GM10847 (cell line): Measurements from ENCODE around the gene CD28.

ENCODE experiments used
- POLR2A ChIP-seq: IDR thresholded peaks from 2 replicates; pipeline ENCODE4 v1.6.1; 2011; ENCODE audit not compliant: insufficient read length; ENCODE audit errors: extremely low read depth

Gene CD28

GRCh38 chr2:203683421-203683820, 23.0 kb upstream of the CD28 start:
- TF ChIP-seq POLR2A, result no peak

- no peak for TF ChIP-seq POLR2A
Measured at GRCh38 chr2:203683932-203684556, 22.4 kb upstream of the CD28 start.

GRCh38 chr2:203685081-203685621, 21.3 kb upstream of the CD28 start:
- no peak for TF ChIP-seq POLR2A

GRCh38 chr2:203685789-203686420, 20.5 kb upstream of the CD28 start:
- TF ChIP-seq POLR2A, result no peak

- TF ChIP-seq POLR2A, result no peak
Measured at GRCh38 chr2:203687165-203687564, 19.3 kb upstream of the CD28 start.

- TF ChIP-seq POLR2A, result no peak
Measured at GRCh38 chr2:203688798-203689197, 17.6 kb upstream of the CD28 start.

GRCh38 chr2:203689426-203690116, 16.9 kb upstream of the CD28 start:
- TF ChIP-seq POLR2A, result no peak

GRCh38 chr2:203690117-203690431, 16.4 kb upstream of the CD28 start:
- no peak for TF ChIP-seq POLR2A

GRCh38 chr2:203690441-203691047, 15.9 kb upstream of the CD28 start:
- TF ChIP-seq POLR2A, result no peak

- no peak for TF ChIP-seq POLR2A
Measured at GRCh38 chr2:203691149-203691548, 15.3 kb upstream of the CD28 start.

- TF ChIP-seq POLR2A, result no peak
Measured at GRCh38 chr2:203692031-203692710, 14.3 kb upstream of the CD28 start.

GRCh38 chr2:203693242-203693879, 13.1 kb upstream of the CD28 start:
- TF ChIP-seq POLR2A, result no peak

- TF ChIP-seq POLR2A, result no peak
Measured at GRCh38 chr2:203694191-203694590, 12.2 kb upstream of the CD28 start.

- no peak for TF ChIP-seq POLR2A
Measured at GRCh38 chr2:203697190-203697589, 9.2 kb upstream of the CD28 start.

- TF ChIP-seq POLR2A, result no peak
Measured at GRCh38 chr2:203704430-203704829, 2.0 kb upstream of the CD28 start.

- TF ChIP-seq POLR2A, result no peak
Measured at GRCh38 chr2:203705178-203705577, 1.3 kb upstream of the CD28 start.

GRCh38 chr2:203707530-203707929, 1.1 kb downstream of the CD28 start:
- no peak for TF ChIP-seq POLR2A
